Natural killer cell treated with Interleukin-12 subunit alpha and Interleukin-12 subunit beta and Interleukin-15 and Interleukin-18, amount 100 ng/mL, for 72 hours (primary cell): ENCODE results near the gene RPS6KA2. TPM values are rescaled to one million over a fixed set of nuclear protein-coding genes. Genes with fewer than 3 reads are reported as not detected.

Source experiments
- ATAC-seq, 2 donors: fragments of 150-1000 bp; cut with Tn5 transposase in 1 of 2; sonication (Bioruptor Pico), chemical (Tn5 transposase) in 1 of 2; 2 replicates each; pipeline ENCODE4 v1.10.0; 2021
- DNase-seq: peaks from one replicate; pipeline ENCODE4 v3.0.0; 2022; ENCODE audit warnings: low spot score
- H3K27ac Mint-ChIP-seq, 2 donors: 1 replicate in 1 of 2; 2 replicates in 1 of 2; pipeline ENCODE4 v1.8.0; 2022; ENCODE audit warnings: mixed read lengths in 2 of 2, mild to moderate bottlenecking in 1 of 2, moderate library complexity in 1 of 2
- H3K27me3 Mint-ChIP-seq, 2 donors: 1 replicate in 1 of 2; 2 replicates in 1 of 2; pipeline ENCODE4 v1.8.0; 2022; ENCODE audit warnings: mixed read lengths in 2 of 2
- H3K36me3 Mint-ChIP-seq: one replicate; pipeline ENCODE4 v1.8.0; 2022; ENCODE audit warnings: mixed read lengths
- H3K4me1 Mint-ChIP-seq, 2 donors: 1 replicate in 1 of 2; 2 replicates in 1 of 2; pipeline ENCODE4 v1.8.0; 2022; ENCODE audit warnings: low read depth in 2 of 2, mixed read lengths in 2 of 2, mild to moderate bottlenecking in 1 of 2
- H3K4me3 Mint-ChIP-seq: one replicate; pipeline ENCODE4 v1.8.0; 2022; ENCODE audit warnings: mixed read lengths
- H3K9me3 Mint-ChIP-seq: 2 replicates; pipeline ENCODE4 v1.8.0; 2022; ENCODE audit warnings: mixed read lengths
- total RNA-seq, 2 donors: library from RNA; stranded (reverse); gene quantifications; one replicate each; pipeline ENCODE4 v1.2.3, GENCODE V29; 2022

RPS6KA2 gene
- total RNA-seq, 2 donors from 2014 or later: 2.8 to 3.8 TPM

DNA sequence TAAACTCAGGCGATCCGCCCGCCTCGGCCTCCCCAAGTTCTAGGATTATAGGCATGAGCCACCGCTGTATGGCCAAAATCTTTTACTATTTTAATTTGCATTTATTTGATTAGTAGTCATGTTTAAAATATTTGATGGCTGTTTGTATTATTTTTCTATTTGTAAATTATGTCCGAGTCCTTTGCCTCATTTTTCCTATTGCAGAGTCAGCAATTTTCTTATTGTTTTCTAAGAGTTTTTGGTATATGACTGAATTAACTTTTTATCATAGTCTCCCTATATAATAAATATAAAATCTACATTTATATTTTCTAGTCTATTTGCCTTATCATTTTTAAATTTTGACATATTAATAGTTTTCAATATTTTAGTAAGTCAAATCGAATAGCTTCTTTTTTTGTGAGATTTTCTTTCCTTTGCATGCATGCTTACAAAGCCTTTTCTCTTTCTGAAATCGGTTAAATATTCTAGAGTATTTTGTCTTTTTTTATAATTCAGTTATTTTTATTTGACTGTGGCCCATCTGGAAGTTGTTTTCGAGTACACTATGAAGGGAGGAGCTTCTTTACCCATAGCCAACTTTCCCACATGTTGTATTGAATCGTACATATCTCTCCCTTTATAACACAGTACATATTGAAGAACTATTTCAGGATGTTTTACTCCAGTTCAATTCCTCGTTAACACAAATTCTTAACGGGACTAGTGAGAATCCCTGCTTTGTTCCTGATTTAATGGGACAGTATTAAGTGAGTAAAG is 34.5 kb upstream of the RPS6KA2 start:
- no peaks in the 10 kb centered on the region for H3K9me3 Mint-ChIP-seq
- DNase-seq: no peak
- peaks cover 8 to 9% of the 10 kb centered on the region in 2 donors for H3K4me1 Mint-ChIP-seq
- H3K36me3 Mint-ChIP-seq: no peaks in the 10 kb centered on the region
- H3K4me3 Mint-ChIP-seq: no peak overlapping the region
- H3K27me3 Mint-ChIP-seq: peaks cover 27 to 32% of the 10 kb centered on the region in 2 donors
- no peak overlapping the region for H3K27ac Mint-ChIP-seq
- ATAC-seq: no peak

DNA sequence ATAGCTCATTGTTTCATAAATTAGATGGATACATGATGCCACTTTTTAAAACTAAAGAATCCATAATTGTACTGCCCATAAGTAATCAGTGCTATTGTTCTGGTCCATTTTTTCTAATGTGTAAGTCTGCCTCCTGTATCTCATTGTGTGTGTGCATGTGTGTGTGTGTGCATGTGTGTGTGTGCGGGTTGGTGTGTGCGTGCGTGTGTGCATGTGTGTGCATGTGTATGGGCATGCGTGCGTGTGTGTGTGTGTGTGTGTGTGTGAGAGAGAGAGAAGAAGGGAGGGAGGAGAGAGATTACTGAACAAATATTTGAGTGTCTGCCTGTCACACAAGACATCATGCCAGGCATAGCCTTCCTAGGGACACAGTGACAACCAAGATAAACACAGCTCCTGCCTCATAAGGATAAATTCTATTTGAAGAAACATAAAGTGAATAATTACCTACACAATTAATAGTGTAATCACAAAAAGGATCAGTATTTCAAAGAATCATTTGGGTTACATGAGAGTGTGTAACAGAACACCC is 33.2 kb upstream of the RPS6KA2 start:
- DNase-seq: no peak
- H3K27ac Mint-ChIP-seq: no peak overlapping the region
- no peak for ATAC-seq
- H3K4me1 Mint-ChIP-seq: peaks cover 8 to 9% of the 10 kb centered on the region in 2 donors
- H3K27me3 Mint-ChIP-seq: peaks cover 29 to 32% of the 10 kb centered on the region in 2 donors
- H3K4me3 Mint-ChIP-seq: no peak overlapping the region
- no peaks in the 10 kb centered on the region for H3K36me3 Mint-ChIP-seq
- no peaks in the 10 kb centered on the region for H3K9me3 Mint-ChIP-seq

DNA sequence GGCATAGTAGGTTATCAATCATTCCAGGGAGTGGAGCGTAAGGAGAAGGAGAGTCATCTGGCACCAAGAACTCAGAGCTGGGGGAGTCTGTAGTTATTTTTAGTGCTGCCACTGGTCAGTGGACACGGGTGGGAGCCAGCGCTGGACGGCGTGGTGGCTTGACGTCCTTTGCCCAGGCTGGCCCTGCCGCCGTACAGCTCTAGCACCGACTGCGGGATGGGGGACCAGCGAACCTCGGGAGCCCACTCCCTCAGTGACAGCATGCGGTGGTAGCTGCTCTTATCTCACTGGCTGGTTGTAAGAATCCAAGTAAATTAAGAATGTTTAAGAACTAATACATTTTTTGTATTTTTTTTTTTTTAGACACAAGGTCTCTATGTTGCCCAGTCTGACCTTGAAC is 32.5 kb upstream of the RPS6KA2 start:
- H3K9me3 Mint-ChIP-seq: no peaks in the 10 kb centered on the region
- H3K36me3 Mint-ChIP-seq: no peaks in the 10 kb centered on the region
- no peak overlapping the region for H3K4me3 Mint-ChIP-seq
- peaks cover 28 to 29% of the 10 kb centered on the region in 2 donors for H3K27me3 Mint-ChIP-seq
- no peak overlapping the region for H3K27ac Mint-ChIP-seq
- DNase-seq: no peak
- ATAC-seq: peak in 1 of 2 donors; percentile 46
- peaks cover 8 to 9% of the 10 kb centered on the region in 2 donors for H3K4me1 Mint-ChIP-seq

DNA sequence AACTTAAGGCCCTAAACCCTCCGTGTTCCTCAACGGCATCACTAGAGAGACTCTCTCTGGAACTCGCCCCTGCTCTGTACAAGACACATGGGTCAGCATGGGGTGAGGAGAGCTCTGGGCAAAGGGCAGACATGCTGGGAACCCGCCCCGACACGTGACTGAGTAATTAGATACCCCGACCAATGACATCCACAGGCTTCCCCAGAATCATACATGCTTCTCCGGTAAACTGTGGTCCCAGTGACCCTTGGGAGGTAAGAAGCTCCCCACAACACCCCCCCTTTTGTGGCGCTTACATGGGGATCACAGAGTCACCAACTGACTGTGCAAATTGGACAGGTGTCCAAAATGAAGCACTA is 31.7 kb upstream of the RPS6KA2 start:
- no peak for DNase-seq
- H3K36me3 Mint-ChIP-seq: no peaks in the 10 kb centered on the region
- H3K27ac Mint-ChIP-seq: no peak overlapping the region
- ATAC-seq: no peak
- peaks cover 8 to 9% of the 10 kb centered on the region in 2 donors for H3K4me1 Mint-ChIP-seq
- H3K27me3 Mint-ChIP-seq: peaks cover 24 to 29% of the 10 kb centered on the region in 2 donors
- no peaks in the 10 kb centered on the region for H3K9me3 Mint-ChIP-seq
- no peak overlapping the region for H3K4me3 Mint-ChIP-seq

DNA sequence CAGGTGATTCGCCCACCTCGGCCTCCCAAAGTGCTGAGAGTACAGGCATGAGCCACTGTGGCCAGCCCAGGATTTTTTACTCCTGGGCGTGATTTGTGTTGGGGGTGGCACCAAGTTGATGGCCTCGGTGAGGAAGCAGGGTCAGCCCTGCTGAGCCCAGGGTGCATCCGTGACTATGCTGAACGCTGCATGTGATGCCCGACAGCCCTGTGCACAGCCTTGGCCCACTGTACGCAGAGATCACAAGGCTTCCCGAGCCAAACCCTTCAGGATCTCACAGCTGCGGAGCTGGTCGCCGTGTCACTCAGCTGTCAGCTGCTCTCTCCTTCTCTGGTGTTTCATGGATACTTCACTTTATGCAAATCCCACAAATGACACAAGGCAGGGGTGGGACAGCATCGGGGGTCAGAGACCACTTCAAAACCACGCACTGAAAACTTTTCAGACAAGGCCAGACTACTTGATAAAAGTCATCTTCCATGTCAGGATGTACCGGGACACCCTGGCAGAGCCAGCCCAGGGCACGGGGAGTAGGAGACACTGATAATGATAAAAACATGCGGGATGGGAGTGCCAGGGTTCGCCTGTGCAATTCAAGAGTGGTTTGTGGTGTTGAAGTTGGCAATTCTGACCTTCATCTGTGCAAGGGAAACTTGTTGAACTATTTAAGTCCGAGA is 31.2 kb upstream of the RPS6KA2 start:
- Mint-ChIP-seq H3K27ac (no peak overlapping the region), H3K36me3 (no peaks in the 10 kb centered on the region), H3K4me1 (peaks cover 8 to 9% of the 10 kb centered on the region in 2 donors), H3K4me3 (no peak overlapping the region), H3K27me3 (peaks cover 24 to 29% of the 10 kb centered on the region in 2 donors), H3K9me3 (no peaks in the 10 kb centered on the region)
- DNase-seq: no peak
- no peak for ATAC-seq

DNA sequence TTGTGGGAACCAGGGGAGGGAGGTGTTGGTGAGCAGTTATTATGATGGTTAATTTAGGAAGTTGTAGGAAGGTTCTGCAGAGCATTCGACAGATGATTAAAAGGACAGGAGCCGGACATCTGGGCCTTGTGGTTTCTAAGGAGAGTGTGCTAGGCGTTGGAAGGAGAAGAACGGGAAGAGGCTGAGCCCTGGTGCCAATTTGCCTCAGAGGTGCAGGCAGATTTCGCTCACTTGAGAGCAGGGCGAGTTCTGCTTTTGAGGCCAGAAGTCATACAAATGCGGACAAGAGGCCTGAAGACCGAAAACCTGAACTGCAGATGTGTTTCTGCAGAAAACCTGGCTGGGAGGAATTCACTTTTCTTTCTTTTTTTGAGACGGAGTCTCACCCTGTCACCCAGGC is 30.5 kb upstream of the RPS6KA2 start:
- Mint-ChIP-seq H3K4me3 (peak overlapping the region; percentile 3), H3K27ac (no peak overlapping the region), H3K36me3 (no peaks in the 10 kb centered on the region), H3K27me3 (peaks cover 18 to 27% of the 10 kb centered on the region in 2 donors), H3K9me3 (no peaks in the 10 kb centered on the region), H3K4me1 (peaks cover 8 to 9% of the 10 kb centered on the region in 2 donors)
- DNase-seq: no peak
- no peak for ATAC-seq

DNA sequence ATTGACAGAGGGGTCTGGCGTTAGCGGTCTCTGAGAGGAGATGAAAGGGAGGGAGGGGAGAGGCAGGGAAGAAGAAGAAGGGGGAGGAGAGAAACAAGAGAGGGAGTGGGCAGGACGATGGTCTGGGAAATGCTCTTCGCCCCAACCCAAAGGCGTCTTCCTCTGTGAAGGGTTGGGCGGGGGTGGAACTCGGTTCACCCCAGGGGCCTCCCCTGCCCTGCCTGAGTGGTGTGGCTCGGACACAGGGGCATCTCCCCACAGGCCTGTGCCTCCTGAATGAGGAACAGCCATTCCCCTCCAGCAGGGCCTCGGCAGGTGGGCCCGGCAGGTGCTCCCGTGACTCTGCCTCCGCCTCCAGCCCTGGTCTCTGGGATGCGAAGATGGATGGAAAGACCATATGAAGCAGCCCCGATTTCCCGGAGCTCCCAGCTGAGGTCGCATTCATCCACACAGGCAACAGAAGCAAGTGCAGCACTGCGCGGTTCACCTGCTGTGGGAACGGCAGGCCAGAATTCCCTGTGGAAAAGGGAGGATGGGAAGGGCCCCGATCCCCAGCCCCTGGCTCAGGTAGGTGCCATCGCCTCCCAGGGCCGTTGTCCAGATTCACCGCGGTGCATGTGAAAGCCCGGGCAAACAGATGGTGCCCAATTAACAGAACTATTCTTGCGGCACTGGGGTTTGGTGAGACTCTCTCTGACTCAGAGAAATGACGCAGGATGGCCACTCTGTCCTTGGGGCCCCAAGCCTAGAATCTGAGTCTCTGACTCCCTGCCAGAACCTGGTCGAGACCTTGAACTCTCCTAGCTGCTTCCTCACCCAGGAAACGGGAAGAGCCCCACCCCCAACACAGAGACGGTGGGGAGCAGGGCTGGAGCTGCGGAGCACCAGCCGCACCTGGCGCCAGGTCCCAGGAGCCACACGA is 29.4 kb upstream of the RPS6KA2 start:
- H3K27ac Mint-ChIP-seq: no peak overlapping the region
- no peaks in the 10 kb centered on the region for H3K36me3 Mint-ChIP-seq
- ATAC-seq: no peak
- DNase-seq: no peak
- peaks cover 8 to 9% of the 10 kb centered on the region in 2 donors for H3K4me1 Mint-ChIP-seq
- peaks cover 15 to 22% of the 10 kb centered on the region in 2 donors for H3K27me3 Mint-ChIP-seq
- H3K4me3 Mint-ChIP-seq: peak overlapping the region; percentile 3
- H3K9me3 Mint-ChIP-seq: no peaks in the 10 kb centered on the region

DNA sequence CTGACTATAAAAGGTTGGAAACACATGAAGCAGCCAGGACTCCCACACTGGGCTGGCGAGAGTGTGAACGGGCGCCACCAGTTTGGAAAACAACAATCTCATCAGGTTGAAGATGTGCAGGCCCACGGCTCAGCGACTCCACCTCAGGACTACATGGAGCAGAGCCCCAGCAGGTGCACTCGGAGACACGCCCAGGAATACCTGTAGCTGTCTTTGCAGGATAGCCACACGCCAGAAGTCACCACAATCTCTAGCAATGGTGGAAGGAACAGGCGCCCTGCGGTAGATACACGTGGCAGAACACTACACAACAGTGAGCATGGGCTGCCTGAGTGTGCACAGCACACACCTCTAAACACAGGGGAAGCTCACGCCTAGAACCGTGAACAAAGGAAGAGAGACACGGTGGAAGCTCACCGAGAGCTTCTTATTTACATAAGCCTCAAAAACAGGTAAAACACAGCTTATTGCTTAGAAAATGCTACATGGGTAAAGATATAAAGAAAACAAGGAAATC is 28.7 kb upstream of the RPS6KA2 start:
- Mint-ChIP-seq H3K27me3 (peaks cover 15 to 22% of the 10 kb centered on the region in 2 donors), H3K4me1 (peaks cover 8 to 9% of the 10 kb centered on the region in 2 donors), H3K9me3 (no peaks in the 10 kb centered on the region), H3K36me3 (no peaks in the 10 kb centered on the region), H3K27ac (no peak overlapping the region), H3K4me3 (no peak overlapping the region)
- ATAC-seq (no peak), DNase-seq (no peak)

DNA sequence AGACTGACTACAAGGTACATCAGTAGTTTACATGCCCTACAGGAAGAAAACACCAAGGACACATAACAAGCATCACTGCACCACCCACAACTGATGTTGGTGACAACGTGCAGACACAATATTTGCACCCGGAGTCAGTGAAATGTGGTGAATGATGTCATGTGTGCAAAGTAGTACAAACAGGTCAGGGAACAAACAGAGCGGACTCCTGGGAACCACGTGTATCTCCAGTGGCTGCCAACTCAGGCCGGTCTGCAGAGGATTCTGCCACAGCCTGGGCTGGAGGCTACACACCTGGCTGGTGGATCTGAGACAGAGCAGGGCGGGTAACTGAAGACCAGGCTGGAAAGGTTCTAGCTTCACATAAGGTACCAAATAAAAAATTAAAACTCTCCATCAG is 28.2 kb upstream of the RPS6KA2 start:
- no peaks in the 10 kb centered on the region for H3K36me3 Mint-ChIP-seq
- DNase-seq (no peak), ATAC-seq (no peak)
- no peak overlapping the region for H3K4me3 Mint-ChIP-seq
- H3K27ac Mint-ChIP-seq: no peak overlapping the region
- H3K4me1 Mint-ChIP-seq: peaks cover 8 to 9% of the 10 kb centered on the region in 2 donors
- H3K27me3 Mint-ChIP-seq: peaks cover 13 to 22% of the 10 kb centered on the region in 2 donors
- H3K9me3 Mint-ChIP-seq: no peaks in the 10 kb centered on the region

DNA sequence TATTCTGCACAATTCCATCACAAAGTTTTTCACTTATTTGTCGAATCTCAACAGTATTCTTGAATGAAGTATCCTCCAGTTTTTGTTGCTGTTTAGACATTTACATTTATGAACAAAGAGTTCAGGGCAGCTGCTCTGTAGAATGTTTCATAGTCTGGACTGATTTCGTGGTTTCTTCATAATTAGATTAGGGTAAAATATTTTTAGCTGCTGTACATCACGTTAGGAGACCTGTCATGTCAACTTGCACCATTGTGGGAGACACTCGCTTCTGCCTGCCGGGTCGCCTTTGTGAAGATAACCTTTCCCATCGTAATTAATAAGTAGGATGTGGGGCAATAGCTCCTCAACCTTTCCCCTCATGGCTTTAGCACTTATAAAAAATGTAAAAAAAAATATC is 27.5 kb upstream of the RPS6KA2 start:
- Mint-ChIP-seq H3K9me3 (no peaks in the 10 kb centered on the region), H3K27me3 (peaks cover 8 to 19% of the 10 kb centered on the region in 2 donors), H3K36me3 (no peaks in the 10 kb centered on the region), H3K27ac (no peak overlapping the region), H3K4me1 (peaks cover 8 to 9% of the 10 kb centered on the region in 2 donors), H3K4me3 (no peak overlapping the region)
- no peak for DNase-seq
- no peak for ATAC-seq

DNA sequence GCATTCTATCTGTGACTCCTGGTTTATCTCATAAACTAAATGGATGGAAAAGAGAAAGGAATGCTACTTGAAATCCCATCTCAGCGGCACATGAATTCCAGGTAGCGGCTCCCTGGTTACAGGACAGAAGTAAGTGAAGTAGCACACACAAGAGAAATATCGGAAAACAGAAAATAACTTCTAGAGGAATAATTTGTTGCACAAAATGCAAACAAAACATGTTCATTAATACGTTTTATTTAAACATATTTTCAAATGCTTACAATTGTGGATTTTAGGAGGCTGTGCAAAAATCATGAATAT is 26.5 kb upstream of the RPS6KA2 start:
- no peak for ATAC-seq
- peaks cover 8 to 17% of the 10 kb centered on the region in 2 donors for H3K27me3 Mint-ChIP-seq
- H3K4me1 Mint-ChIP-seq: peaks cover 8 to 9% of the 10 kb centered on the region in 2 donors
- H3K9me3 Mint-ChIP-seq: no peaks in the 10 kb centered on the region
- H3K27ac Mint-ChIP-seq: no peak overlapping the region
- no peaks in the 10 kb centered on the region for H3K36me3 Mint-ChIP-seq
- no peak for DNase-seq
- H3K4me3 Mint-ChIP-seq: no peak overlapping the region

DNA sequence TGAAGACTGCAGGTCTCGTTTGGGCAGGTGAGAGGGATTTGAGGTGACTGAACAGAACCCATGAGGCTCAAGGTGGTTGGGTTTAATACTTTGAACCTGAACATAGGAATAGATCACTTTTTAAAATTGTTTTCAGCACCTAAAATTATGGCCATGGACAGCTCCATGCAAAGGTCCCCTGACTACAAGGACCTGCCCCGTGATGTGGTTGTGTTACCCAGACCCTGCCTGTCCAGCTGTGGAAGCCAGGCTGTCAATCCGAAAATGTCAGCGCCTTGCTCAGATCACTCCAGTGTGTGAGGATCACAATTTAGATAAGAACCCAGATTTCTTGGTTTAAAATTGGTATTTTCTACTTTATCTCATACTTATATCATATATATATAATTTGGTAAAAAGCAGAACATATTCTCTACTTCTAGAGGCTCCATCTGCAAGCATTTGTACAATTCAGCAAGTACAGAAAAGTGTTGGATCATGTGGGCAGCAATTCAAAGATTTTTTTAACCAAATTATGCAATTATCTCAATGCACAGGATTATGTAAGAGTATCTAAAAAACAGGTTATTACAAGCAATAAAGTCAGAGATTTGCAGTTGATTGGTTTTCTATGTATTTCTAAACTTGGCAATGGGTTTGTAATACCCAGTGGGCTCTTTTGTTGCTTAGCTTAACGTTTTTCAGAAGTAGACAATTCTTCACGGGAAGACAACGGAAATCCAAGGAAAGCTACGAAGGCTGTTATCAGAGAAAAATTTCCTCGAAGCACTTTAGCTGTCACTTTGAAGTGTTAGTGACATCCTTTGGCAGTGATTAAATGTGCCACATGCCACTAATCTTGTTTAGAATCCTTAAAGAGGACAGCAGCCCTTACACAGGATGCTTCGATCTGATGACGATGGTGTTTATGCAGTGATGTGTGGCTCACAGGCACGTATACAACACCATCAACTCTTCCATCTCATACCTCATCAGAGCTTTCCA is 24.1 kb upstream of the RPS6KA2 start:
- Mint-ChIP-seq H3K4me1 (no peaks in the 10 kb centered on the region), H3K9me3 (no peaks in the 10 kb centered on the region), H3K27ac (no peak overlapping the region), H3K36me3 (no peaks in the 10 kb centered on the region), H3K4me3 (no peak overlapping the region), H3K27me3 (peaks cover 0 to 3% of the 10 kb centered on the region in 2 donors)
- no peak for DNase-seq
- no peak for ATAC-seq
